Endodermal cell (in vitro differentiated cells): ENCODE results near the gene CLCN4. TPM values are rescaled to one million over a fixed set of nuclear protein-coding genes. Genes with fewer than 3 reads are reported as not detected.

Experiments
- DNase-seq: peaks from one replicate; pipeline ENCODE4 v3.0.0-alpha.2; 2017
- H3K27ac ChIP-seq: 2 replicates; pipeline ENCODE4 v1.5.1; 2013; ENCODE audit warnings: mild to moderate bottlenecking, low read depth, low read length, moderate library complexity
- H3K27me3 ChIP-seq: 2 replicates; pipeline ENCODE4 v1.6.1; 2013; ENCODE audit warnings: mild to moderate bottlenecking, low read length, moderate library complexity; ENCODE audit not compliant: insufficient read depth, control insufficient read depth, poor library complexity, severe bottlenecking
- H3K36me3 ChIP-seq: 2 replicates; pipeline ENCODE4 v1.7.0; 2013; ENCODE audit warnings: mild to moderate bottlenecking, low read length, moderate library complexity; ENCODE audit not compliant: control insufficient read depth, insufficient read depth
- H3K4me1 ChIP-seq: one replicate; pipeline ENCODE4 v1.7.0; 2013; ENCODE audit warnings: low read length; ENCODE audit not compliant: control insufficient read depth, insufficient read depth
- H3K4me3 ChIP-seq: 2 replicates; pipeline ENCODE4 v1.5.1; 2013; ENCODE audit warnings: mild to moderate bottlenecking, low read length, moderate library complexity
- H3K9ac ChIP-seq: 2 replicates; pipeline ENCODE4 v1.6.1; 2013; ENCODE audit warnings: mild to moderate bottlenecking, low read length, moderate library complexity; ENCODE audit not compliant: poor library complexity, severe bottlenecking; ENCODE audit errors: extremely low read depth
- H3K9me3 ChIP-seq: 2 replicates; pipeline ENCODE4 v1.6.1; 2013; ENCODE audit warnings: mild to moderate bottlenecking, low read length, moderate library complexity; ENCODE audit not compliant: control insufficient read depth
- H3K27ac Mint-ChIP-seq: 2 replicates; pipeline ENCODE4 v1.8.0; 2020; ENCODE audit warnings: mixed read lengths
- H3K27me3 Mint-ChIP-seq: 2 replicates; pipeline ENCODE4 v1.8.0; 2021; ENCODE audit warnings: mild to moderate bottlenecking, mixed read lengths; ENCODE audit not compliant: insufficient read depth
- H3K36me3 Mint-ChIP-seq: 2 replicates; pipeline ENCODE4 v1.8.0; 2020; ENCODE audit warnings: low read depth, mixed read lengths
- H3K4me1 Mint-ChIP-seq: 2 replicates; pipeline ENCODE4 v1.8.0; 2020; ENCODE audit warnings: mixed read lengths
- H3K4me3 Mint-ChIP-seq: 2 replicates; pipeline ENCODE4 v1.8.0; 2020; ENCODE audit warnings: mild to moderate bottlenecking, moderate library complexity, mixed read lengths
- H3K9me3 Mint-ChIP-seq: 2 replicates; pipeline ENCODE4 v1.8.0; 2020; ENCODE audit warnings: mild to moderate bottlenecking, mixed read lengths
- CTCF ChIP-seq: fragments of 200-600 bp; sonication (generic); conservative IDR thresholded peaks from 2 replicates; pipeline ENCODE4 v1.5.0; 2021; ENCODE audit warnings: antibody characterized with exemption, mild to moderate bottlenecking
- WGBS, 2 experiments: methylation state at CpG; one replicate each; pipeline versions ENCODE4 v1.1.5 to v1.1.7; 2013; ENCODE audit warnings: missing lambda C conversion rate in 2 of 2, mixed read lengths in 1 of 2; ENCODE audit not compliant: insufficient coverage in 1 of 2, insufficient read length in 1 of 2; 5-methylcytosine and 5-hydroxymethylcytosine counted together
- total RNA-seq, 2 donors: library from RNA; stranded (reverse); fragmentation: NEBNext Ultra II Directional in 1 of 2; extraction: Animal tissue kit (Norgen Biotek cat#: 25700) in 1 of 2; gene quantifications; 2 replicates in 1 of 2; 3 replicates in 1 of 2; pipeline ENCODE4 v1.2.1, GENCODE V29; 2021

Gene CLCN4
- total RNA-seq, 2 donors from 2014 or later: 3.7 to 4.4 TPM

GRCh38 chrX:10134921-10135320 is 21.9 kb upstream of the CLCN4 start:
- Mint-ChIP-seq H3K4me3 (no peak overlapping the region), H3K27me3 (no peaks in the 10 kb centered on the region), H3K36me3 (peaks cover 49% of the 10 kb centered on the region), H3K9me3 (peaks cover 69% of the 10 kb centered on the region), H3K27ac (no peak overlapping the region), H3K4me1 (no peaks in the 10 kb centered on the region)
- no peak overlapping the region for H3K27ac ChIP-seq
- no peak for DNase-seq
- 95% methylated on average over 7 of the region's 7 CpGs; no CpG with 5 or more reads in 1 of the 2 experiments for WGBS, 2 experiments
- H3K9me3 ChIP-seq: no peaks in the 10 kb centered on the region
- H3K27me3 ChIP-seq: no peaks in the 10 kb centered on the region
- peaks cover 8% of the 10 kb centered on the region for H3K36me3 ChIP-seq
- H3K4me1 ChIP-seq: no peaks in the 10 kb centered on the region
- no peak overlapping the region for H3K4me3 ChIP-seq
- no peak for TF ChIP-seq CTCF
- no peak overlapping the region for H3K9ac ChIP-seq

- 95 to 100% methylated on average over 4 to 28 of the region's 28 CpGs for WGBS, 2 experiments
- Histone ChIP-seq H3K9me3 (no peaks in the 10 kb centered on the region), H3K9ac (no peak overlapping the region), H3K4me3 (no peak overlapping the region), H3K36me3 (peaks cover 8% of the 10 kb centered on the region), H3K27me3 (no peaks in the 10 kb centered on the region), H3K4me1 (no peaks in the 10 kb centered on the region), H3K27ac (no peak overlapping the region)
- Mint-ChIP-seq H3K4me3 (no peak overlapping the region), H3K9me3 (peaks cover 70% of the 10 kb centered on the region), H3K27ac (no peak overlapping the region), H3K4me1 (no peaks in the 10 kb centered on the region), H3K27me3 (no peaks in the 10 kb centered on the region), H3K36me3 (peaks cover 47% of the 10 kb centered on the region)
- TF ChIP-seq CTCF: no peak
- DNase-seq: no peak
Measured at GRCh38 chrX:10135561-10136399, 21.0 kb upstream of the CLCN4 start.

- Mint-ChIP-seq H3K27ac (no peak overlapping the region), H3K27me3 (no peaks in the 10 kb centered on the region), H3K4me1 (no peaks in the 10 kb centered on the region), H3K36me3 (peaks cover 49% of the 10 kb centered on the region), H3K4me3 (no peak overlapping the region), H3K9me3 (peaks cover 65% of the 10 kb centered on the region)
- Histone ChIP-seq H3K27ac (no peak overlapping the region), H3K9me3 (no peaks in the 10 kb centered on the region), H3K36me3 (peaks cover 8% of the 10 kb centered on the region), H3K9ac (no peak overlapping the region), H3K4me3 (no peak overlapping the region), H3K27me3 (no peaks in the 10 kb centered on the region), H3K4me1 (no peaks in the 10 kb centered on the region)
- DNase-seq: no peak
- TF ChIP-seq CTCF: no peak
- 95 to 98% methylated on average over 7 to 22 of the region's 22 CpGs for WGBS, 2 experiments
Measured at GRCh38 chrX:10138726-10139125, 18.0 kb upstream of the CLCN4 start.
